ENCODE measurements around the gene HOXA4. TPM values are rescaled to one million over a fixed set of nuclear protein-coding genes. Genes with fewer than 3 reads are reported as not detected.

The HOXA4 gene
- total RNA-seq, 1 donor from 2014 or later, result 0.26 TPM

DNA sequence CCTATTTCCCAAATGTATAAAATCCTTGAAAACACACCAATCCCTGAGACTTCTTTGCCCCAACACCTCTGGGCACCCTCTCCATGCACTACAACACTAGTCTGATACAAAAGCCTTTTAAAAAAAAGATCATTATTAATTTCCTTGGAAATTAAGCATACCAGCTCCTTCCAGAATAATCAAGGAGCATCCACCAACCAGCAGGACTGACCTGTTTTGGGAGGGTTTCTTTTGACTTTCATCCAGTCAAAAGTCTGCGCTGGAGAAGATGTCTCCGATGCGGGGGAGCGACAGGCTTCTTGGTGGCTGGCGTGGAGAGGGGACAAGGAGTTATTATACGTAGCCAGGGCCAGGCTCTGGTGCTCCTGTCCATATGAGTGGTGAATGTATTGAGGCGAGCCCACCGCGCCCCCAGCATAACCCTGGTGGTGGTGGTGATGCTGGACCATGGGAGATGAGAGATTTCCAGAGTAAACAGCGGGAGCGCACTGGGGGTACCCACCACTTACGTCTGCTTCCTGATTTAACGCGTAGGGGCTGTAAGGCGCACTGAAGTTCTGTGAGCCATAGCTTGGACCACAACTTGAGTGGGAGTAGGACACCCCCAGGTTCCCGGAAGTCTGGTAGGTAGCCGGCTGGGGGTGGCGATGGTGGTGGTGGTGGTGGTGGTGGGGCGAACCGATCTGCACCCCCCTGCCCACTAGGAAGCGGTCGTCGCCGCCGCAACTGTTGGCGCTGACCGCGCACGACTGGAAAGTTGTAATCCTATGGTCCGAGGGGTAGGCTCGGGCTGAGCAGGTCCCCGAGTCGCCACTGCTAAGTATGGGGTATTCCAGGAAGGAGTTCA lies 35.3 kb downstream of the HOXA4 start:
- DNase-seq (ENCODE audit: low read depth, low spot score), result no peak

DNA sequence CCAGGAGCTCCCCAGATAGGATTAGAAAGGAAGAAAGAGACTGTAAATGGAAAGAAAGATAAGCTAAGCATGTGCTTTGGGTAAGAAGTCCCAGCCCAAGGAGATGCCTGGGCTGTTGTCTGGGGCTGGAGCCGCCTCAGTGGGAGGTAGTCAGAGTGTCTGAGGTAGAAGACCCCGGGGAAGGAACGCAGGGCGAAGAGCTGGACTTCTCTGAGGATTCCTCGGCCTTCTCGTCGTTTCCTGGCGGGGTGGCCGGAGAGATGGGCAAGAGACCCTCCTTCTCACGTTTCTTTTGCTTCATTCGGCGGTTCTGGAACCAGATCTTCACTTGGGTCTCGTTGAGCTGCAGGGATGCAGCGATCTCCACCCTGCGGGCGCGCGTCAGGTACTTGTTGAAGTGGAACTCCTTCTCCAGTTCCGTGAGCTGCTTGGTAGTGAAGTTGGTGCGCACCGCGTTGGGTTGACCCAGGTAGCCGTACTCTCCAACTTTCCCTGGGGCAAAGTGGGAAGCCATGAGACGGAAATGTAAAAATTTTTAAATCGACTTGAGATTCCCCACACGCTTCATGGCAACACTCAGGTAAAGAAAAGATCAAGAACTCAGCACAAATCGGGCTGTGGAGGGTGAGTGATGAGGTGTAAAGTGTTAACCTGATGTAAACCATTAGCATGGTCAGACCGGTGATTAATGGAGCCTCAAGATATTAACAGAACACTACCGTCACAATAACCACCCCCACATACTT lies 36.1 kb downstream of the HOXA4 start:
- no peak for DNase-seq (ENCODE audit: low read depth, low spot score)

DNA sequence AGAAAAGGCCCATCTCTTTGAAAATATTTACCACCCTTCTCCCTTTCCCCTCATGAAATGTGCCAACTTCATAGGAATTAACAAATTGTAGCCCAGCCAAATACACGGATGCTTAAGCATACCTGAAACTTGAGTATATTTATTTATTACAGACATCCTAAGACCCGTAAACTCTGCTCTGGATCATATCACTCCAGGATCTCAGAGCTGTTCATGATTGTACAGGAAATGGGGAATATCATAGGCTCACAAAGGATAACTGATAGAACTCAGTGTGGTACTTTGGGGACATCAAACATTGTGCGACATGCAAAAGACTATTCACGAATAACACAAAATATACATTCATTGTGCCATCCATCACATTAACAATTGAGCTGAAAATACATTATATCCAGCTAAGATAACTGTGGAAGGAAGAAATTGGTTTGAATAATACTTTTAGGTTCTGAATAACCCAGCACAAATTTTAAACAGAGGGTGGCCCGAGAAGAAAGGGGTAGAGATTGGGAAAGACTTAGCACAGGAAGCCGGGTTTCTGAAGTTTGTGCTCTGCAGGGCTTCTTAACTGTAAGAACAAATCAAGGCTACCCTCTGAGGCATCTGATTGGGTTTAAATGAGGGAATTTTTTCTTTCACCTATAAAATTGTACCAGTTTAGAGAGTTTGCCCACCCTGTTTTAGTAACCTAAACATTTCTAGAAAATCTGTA lies 37.2 kb downstream of the HOXA4 start:
- no peak for DNase-seq (ENCODE audit: low read depth, low spot score)

DNA sequence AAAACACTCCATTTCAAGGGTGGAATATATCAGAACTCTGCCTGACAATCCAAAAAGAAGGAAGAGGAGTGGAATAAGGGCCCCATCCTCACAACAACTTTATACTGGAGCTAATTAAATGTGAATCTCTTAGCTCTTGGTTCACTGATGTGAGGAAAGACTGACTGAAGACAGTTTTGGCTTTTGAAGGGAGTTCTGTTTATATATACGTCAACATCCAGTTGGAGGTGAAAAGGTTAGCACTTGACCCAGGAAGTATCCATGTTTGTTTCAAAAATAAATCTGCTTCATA lies 37.8 kb downstream of the HOXA4 start:
- no peak for DNase-seq (ENCODE audit: low read depth, low spot score)

DNA sequence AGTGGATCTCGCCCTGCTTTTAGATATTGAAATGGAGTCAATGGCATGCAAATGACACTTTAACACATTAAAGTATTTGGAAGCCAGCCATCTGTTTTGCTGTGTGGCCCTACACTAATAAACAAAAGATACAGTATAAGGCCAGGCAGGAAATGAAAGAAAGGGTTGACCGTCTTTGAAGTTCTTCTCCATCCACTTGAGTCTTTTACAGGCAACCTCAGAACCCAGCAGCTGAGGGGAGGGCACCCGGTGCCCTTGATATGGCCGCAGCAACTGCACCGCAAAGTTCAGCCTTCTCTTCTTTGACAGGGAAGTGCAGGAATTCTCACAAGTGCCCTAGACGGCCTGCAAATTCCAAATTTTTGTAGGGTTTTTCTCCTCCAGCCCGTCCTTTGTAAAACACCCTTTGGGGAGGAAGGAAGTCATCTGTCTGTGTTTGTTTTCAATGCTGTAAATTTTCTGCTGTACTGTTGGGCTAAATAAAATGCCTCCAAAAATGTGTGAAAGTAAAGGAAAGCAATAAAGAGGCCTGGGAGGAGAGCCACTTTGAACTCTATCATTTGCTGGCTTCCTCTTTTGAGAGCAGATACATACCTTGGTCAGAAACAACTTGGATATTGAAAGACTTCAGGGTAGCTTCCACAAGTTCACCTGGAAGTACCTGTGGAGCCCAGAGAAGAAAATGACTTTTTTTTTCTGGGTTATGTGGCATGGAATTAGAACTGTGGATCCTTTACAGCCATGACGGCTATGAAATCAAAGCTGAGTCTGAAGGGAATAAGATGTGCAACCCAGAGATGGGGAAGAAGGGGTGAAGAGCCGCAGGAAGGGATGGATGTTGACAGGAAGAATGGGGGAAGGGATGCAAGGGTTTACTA lies 38.4 kb downstream of the HOXA4 start:
- DNase-seq (ENCODE audit: low read depth, low spot score), result no peak

DNA sequence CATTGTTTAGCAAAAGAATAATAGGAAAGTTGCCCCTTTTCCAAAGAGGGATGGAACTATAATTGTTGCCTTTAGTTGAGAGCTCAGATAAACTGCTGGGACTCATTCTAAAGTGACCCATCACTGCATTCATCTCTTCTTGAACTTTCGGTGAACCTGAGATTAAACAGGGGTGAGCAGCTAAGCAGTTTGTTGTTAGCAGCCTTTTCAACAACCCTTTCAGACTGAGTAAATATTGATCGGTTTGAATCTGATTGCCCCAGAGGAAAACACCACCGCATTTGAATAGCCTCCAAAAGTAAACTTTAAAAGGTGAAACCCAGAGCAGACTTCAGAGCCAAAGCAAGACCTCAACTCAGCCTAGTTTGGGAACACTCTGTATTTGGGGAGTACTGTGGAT lies 39.5 kb downstream of the HOXA4 start:
- DNase-seq (ENCODE audit: low read depth, low spot score), result no peak

DNA sequence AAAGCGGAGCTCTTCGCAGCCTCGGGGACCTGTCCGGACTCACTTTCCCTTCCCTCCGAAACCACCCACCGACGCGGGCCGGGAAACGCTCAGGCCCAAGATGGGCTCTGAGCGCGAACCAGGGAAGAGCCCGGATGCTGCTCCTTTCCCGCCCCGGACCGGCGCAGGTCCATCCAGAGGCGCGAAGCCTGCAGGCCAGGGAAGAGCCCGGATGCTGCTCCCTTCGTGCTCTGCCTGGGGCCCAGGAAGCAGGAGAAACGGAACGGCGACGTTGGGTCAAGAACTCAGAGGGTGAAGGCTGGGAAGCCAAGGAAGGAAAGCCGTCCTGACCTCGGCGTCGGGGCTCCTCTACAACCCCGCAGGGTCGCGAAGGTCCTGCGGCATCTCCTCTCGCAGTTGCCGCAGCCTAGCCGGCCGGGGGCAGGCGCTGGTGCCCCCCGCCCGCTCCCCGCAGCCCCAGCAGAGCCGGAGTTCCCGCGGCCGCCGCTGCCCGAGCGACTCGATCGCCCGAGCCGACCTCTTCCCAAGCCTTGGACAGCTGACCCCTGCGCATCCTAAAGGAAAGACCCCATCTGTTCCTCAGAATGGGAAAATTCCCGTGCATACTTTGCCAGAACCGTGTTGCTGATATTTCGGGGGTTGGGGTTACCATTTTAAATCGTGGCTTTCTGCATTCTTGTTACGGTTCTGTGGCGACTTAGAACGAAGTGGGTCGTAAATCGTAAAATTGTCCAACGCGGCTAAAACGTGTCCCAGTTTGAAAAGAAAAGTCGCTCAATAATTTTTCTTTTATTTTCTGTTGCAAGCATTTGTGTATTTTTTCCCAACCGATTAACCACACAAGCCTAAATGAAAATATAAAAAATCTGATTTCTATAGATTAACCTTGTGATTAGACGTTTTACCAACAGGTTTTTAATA lies 42.3 kb downstream of the HOXA4 start:
- DNase-seq (ENCODE audit: low read depth, low spot score), result no peak

DNA sequence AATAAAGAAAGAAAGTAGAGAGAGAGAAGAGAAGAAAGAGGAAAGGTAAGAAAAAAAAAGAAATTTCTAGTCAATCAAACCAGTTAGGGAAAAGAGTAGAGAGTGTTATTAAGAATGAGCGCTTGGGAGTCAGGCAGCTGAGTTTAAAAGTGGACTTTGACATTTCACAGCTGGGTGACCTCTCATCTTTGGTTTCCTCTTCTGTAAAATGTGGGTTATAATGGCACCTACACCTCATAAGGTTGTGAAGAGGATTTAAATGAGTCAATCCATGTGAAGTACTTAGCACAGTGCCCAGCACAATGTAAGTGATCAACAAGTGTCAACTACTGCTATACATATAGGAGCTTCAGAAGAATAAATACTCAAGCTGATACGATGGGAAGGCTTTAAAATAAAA lies 46.9 kb downstream of the HOXA4 start:
- no peak for DNase-seq (ENCODE audit: low read depth, low spot score)

DNA sequence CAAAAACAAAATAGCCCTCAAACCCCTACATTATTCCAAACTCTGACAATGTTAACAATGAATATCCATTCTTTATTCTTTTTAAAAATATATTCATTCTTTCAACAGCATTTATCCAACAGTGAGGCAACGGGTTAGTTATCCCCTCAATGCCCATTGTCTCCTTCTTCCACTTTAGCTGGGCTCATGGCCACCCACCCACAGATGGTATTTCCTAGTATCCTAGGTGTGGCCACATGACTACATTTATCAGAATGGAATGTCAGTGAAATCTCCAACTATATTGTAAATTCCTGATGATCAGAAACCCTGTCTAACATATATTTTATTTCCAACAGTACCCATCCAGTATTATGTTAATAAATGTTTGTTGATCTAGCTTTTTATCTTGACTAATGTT lies 48.4 kb downstream of the HOXA4 start:
- no peak for DNase-seq (ENCODE audit: low read depth, low spot score)

DNA sequence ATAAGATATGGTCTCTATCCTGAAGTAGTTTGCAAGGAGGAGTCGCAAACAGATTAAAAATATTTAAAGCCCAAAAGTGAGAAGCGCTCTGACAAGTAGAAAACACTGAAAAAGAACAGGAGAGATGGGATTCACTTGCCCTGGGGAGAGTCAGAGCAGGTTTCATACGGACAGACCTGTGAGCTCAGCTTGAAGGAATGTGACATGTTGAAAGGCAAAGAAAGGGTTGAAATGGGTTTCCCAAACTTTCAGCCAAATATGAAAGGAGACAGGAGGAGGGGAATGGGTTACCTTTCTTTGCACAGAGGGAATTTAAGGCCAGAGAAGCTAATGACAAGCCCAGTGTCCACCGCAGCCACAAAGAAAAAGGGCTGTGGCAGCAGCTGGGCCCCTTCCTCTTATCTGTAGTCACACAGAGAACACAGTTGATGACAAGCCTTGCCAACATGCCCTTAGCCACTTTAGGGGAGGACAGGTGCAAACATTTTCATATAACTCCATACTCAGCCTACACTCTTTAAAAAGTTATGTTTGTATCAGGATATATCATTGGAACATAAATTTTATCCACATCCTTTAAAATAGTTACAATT lies 49.6 kb downstream of the HOXA4 start:
- no peak for DNase-seq (ENCODE audit: low read depth, low spot score)

DNA sequence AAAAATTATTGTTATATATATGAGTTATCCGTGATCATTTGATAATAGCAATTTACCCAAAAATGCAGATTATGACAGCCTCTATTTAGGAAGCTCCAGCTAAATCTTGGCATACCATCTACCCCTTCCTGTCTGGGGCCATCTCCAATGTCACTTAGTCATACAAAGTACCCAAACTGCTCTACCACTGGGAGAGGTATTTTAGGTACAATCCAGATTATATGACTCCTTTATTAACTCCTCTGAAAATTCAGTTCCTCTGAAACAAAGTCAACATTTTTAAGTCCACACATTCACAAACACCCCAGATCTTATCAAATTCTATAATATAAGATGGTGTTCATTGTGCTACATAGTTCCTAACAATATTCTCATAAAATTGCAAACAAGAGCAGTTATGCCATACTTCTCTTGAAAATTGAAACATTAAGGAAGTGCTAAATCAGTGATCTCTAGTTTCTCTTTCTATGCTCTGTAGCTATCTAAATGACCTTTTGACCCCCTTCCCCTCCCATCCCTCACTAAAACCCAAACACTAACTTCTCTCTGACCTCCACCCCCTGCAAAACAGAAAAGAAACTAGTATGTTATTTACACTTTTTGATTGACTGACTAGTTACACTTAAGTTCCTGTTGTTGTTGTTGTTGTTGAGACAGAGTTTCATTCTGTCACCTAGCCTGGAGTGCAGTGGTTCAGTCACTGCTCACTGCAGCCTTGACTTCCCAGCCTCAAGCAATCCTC lies 51.2 kb downstream of the HOXA4 start:
- DNase-seq (ENCODE audit: low read depth, low spot score), result no peak

DNA sequence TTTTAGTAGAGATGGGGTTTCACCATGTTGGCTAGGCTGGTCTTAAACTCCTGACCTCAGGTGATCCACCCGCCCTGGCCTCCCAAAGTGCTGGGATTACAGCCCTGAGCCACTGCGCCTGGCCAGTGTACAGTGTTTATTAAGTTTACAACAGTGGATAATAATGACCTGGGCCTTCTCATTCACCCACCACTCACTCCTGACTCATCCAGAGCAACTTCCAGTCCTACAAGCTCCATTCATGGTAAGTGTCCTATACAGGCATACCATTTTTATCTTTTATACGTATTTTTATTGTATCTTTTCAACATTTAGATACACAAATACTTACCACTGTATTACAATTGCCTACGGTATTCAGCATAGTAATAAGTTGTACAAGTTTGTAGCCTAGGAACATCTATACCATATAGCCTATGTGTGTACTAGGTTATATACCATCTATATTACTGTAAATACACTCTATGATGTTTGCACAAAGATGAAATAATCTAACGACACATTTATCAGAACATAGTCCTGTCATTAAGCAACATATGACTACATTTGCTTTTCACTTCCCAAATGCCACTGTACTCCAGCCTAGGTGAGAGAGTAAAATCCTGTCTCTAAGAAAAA lies 51.8 kb downstream of the HOXA4 start:
- no peak for DNase-seq (ENCODE audit: low read depth, low spot score)

Other genes starting within 250 kb of the HOXA4 start
- gene HOXA1, start 34.8 kb downstream of the HOXA4 start, total RNA-seq, result 0.33 and 1.0 TPM in 2 replicates
- 0.59 and 1.0 TPM in 2 replicates for gene HOXA2, start 28.1 kb downstream of the HOXA4 start, total RNA-seq
- 5.9 and 13.1 TPM in 2 replicates for gene HOXA5, start 12.9 kb upstream of the HOXA4 start, total RNA-seq
- 0.07 and 0.42 TPM in 2 replicates for gene HOXA6, start 17.0 kb upstream of the HOXA4 start, total RNA-seq
- 0.53 and 0.66 TPM in 2 replicates for gene HOXA3, start 21.8 kb upstream of the HOXA4 start, total RNA-seq
- 0.04 and 0.13 TPM in 2 replicates for gene HOXA7, start 25.9 kb upstream of the HOXA4 start, total RNA-seq
- 0.13 and 0.18 TPM in 2 replicates for gene HOXA9, start 34.8 kb upstream of the HOXA4 start, total RNA-seq
- 0.07 and 0.14 TPM in 2 replicates for gene HOXA10, start 43.6 kb upstream of the HOXA4 start, total RNA-seq
- not detected in 2 replicates for gene HOXA11, start 54.5 kb upstream of the HOXA4 start, total RNA-seq
- gene HOXA13, start 69.3 kb upstream of the HOXA4 start, total RNA-seq, result not detected in 2 replicates
- not detected in 2 replicates for gene EVX1, start 112.0 kb upstream of the HOXA4 start, total RNA-seq

All from pulmonary artery endothelial cell (primary cell).